Activated CD4-positive, CD25-positive, alpha-beta regulatory T cell (primary cell): ENCODE measurements around the gene PCP4L1.
"Not testable (repeated sequence)": the region's sequence is repeated elsewhere in the genome, so short reads cannot be mapped to it uniquely, and the experiment has no call there.

Source experiments
- DNase-seq, 4 experiments: peaks; one replicate each; lab custom pipeline; 2025; lab: John Stamatoyannopoulos, UW

PCP4L1 gene

DNA sequence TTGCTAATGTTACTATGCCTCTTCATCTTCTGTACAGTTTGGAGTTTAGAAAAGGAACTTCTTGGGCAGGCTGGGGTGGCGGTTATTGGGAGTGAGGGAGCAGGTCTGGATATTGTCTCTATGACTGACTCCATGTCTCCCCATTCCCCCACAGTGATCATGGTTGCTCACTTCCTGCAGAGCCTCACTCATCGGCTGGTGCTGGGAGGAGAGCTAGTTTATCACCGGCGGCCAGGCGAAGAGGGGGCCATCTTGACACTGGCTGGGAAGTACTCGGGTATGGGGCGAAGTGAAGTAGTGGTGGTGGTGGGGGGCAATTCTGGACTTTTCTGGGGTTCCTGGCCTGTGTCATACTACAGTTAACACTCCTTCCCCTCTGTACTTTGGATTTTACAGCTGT is 30.5 kb upstream of the PCP4L1 start:
- no peak for DNase-seq

DNA sequence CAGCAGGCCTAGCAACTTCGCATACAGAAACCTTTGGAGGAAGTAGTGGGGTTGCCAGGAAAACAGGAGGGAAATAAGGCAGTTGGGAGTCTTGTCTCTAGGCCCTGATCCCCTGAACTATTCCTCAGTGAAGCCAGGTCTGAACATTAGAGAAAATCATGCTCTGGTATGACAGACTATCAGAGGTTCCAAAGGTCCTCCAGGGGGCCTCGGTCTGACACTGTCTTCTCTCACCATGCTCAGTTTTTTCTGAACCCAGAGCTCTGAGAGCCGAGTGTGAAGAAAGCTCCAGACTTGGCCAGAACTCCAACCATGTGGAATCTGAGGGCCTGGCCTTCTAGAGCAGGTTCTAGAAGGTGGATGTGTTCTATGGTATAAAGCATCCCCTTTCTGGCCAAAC is 28.6 kb upstream of the PCP4L1 start:
- DNase-seq = no peak

DNA sequence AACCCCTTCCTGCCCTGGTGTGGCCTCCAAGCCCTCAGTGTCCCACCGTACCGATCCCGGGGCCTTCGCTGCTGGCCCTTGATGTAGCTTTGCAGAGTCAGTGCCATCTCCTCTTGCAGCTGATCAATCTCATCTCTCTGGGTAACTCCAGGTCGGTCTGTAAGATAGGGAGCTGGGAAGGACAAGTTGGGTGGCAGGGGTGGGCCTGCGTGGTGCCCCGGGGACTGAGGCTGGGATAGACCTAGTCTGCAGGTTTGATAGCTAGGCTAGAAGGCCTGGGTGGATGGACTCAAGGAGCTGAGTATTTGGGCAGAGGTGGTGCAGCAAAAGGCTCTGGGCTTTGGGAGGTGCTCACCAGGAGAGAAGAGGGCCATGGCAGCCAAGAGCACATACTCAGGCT is 27.8 kb upstream of the PCP4L1 start:
- no peak for DNase-seq

DNA sequence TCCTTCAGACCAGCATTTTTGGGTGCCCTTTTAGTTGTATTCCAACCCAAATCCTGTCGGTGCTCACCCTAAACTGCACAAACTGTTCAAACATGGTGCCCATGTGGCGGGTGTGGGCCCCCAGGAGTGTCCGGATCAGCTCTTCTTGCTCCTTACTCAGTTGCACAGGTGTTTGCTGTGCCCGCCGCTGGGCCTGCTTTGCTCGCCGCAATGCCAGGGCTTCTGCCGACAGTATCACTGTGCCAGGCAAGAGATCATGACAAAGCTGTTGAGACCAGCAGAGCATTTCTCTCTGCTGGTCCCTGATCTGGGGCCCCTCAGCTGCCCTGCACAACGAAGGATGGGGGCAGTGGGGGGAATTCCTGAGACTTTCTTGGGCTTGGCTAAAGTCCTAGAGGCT is 25.4 kb upstream of the PCP4L1 start:
- no peak for DNase-seq

DNA sequence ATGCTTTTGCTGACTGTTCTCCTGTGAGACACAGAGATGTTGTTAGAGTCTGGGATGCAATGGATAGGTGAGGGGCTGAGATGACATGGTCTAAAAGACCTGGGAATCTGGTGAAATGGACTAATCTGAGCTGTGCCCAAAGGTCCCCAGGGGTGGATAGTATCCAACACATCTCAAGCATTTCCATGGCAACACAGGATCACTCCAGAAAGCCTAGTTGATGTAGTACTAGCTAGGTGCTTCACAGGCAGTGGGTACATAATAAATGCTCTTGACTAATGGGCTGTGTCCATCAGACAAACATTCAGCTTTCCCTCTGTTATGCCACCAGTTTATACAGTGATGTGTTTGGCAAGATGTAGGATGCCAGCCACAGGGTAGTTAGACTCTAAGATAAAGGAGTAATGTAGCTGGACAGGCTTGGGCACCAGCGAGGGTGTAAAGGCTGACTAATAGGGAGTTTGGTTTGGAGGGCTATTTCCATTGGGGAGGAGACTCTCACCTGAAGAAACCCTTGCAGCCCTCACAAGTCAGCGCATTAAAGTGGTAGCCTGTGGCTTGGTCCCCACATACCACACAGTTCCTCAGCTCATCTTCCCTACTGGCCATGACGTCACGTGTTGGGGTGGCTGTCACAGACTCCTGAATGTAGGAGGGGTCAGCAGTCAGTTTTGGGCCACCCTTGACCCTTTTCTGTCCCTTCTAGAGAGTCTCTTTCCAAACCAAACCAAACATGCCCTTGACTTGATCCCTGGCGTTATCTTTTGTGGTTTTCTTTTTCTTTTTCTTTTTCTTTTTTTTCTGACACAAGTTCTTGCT is 22.4 kb upstream of the PCP4L1 start:
- DNase-seq = no peak

DNA sequence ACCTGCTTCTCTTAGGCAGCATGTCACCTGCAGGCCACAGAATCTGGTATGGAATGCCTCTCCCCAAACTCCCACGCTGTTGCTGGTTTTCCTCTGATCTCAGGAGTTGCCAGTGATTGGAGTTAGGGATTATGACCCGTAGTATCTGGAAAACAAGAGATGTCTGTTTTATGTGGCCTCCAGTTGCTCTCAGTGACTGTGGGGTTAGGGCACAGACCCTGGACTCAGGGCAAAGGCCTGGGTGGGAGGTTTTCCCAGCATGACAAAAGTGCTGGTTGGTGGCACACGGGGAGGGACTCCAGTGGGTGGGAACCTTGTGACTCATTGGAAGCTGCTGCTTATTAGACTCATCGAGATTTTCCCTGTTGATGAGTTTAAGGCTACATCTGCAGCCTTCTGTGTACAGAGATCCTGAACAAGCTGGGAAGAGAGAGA is 20.5 kb upstream of the PCP4L1 start, which contains the start of gene NR1I3:
Gene NR1I3 (minus strand): TSS at position 165 of the 435 bp plus-strand sequence. CDS start 1,638 bp downstream, outside the sequence.
- DNase-seq = no peak

DNA sequence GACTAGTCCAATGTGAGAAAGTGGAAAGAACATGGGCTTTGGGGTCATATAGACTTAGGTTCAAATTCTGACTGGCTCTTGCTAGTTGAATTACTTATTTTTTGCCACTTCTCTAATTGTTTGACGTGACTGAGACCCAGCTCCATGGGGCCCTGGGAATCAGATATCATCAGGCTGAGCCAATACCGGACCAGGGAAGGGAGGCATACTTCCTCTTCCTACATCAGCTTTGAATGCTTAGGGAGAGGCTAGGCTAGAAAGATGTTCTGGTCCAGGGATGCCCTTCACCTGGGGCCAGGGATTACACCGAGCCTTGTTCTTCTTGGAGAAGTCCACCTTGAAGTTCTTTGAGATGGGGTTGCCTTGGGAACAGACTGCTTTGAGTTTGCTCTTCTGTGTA is 16.9 kb upstream of the PCP4L1 start:
- no peak for DNase-seq

DNA sequence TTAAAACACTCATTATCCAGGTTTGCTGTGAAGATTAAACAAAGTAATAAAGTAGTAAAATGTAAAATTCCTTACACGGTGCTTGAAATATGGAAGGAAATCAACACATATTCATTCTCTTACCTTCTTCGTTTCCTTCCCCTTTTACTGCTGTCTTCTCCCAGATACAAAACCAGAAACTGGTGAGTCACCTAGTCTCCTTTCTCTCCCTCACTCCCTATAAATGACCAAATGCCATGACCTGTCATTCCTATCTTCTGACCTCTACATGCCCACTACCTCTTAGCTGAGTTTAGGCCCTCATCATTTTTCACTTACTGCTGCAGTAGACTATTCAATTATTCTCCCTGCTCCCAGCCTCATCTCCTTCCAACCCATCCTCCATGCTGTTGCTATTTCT is 16.2 kb upstream of the PCP4L1 start:
- DNase-seq = no peak

DNA sequence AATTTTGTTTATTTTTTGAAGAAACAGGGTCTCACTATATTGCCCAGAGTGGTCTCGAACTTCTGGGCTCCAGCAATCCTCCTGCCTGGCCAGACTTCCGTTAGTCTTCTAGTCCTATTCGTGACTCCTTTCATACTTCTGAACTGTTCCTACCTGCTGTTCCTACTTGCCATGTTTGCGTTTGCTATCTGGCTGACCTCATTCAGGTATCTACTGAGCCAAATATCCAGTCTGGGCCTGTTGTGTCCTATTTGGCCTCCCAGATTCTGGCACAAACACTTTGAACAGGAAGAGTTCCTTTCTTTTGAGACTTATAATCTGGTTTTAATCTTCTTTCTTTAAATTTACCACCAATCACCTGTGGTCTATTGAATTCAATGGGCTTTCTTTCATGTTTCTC is 13.7 kb upstream of the PCP4L1 start:
- DNase-seq = no peak

DNA sequence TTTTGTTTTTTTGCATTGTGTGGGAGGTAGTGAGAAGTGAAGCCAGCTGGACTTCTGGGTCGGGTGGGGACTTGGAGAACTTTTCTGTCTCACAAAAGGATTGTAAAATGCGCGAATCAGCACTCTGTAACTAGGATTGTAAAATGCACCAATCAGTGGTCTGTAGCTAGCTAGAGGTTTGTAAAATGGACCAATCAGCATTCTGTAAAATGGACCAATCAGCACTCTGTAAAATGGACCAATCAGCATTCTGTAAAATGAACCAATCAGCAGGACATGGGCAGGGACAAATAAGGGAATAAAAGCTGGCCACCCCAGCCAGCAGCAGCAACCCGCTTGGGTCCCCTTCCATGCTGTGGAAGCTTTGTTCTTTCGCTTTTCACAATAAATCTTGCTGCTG is 8.4 kb upstream of the PCP4L1 start:
- DNase-seq = not testable (repeated sequence)

DNA sequence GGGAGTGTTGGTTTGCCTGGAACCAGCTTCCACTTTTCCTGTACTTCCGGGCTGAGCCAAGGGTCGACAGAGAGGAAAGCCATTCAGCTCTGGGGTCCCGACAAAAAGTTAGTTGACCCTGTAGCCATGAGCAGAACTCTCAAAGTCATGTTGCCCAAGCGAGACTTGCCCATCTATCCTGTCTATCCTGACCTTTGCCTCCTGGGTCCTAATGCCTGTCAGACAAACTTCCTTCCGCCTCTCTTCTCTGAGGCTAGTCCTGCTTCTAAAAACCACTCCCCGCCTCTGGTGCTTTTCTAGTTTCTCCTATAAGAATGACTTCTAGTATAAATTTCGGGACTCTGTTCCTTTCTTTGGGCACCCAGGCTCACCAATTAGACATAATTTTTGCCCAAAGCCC is 7.7 kb upstream of the PCP4L1 start:
- no peak for DNase-seq

DNA sequence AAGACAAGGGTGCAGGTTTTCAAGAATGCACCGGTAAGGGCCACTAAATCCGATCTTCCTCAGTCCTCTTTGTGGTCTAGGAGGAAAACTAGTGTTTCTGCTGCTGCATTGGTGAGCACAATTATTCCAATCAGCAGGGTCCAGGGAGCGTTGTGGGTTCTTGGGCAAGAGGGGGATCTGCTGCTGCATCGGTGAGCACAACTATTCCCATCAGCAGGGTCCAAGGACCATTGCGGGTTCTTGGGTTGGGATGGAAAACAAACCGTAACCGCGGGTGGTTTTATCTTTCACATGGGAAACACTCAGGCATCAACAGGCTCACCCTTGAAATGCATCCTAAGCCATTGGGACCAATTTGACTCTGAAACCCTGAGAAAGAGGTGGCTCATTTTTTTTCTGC is 7.0 kb upstream of the PCP4L1 start:
- DNase-seq = no peak

DNA sequence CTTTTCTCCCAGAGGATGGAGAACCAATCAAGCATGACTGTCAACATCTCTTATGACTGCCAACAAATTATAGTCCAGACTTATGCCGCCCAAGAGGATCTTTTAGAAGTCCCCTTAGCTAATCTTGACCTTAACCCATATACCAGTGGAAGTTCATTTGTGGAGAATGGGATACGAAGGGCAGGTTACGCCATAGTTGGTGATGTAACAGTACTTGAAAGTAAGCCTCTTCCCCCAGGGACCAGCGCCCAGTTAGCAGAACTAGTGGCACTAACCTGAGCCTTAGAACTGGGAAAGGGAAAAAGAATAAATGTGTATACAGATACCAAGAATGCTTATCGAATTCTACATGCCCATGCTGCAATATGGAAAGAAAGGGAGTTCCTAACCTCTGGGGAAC is 3.2 kb upstream of the PCP4L1 start:
- DNase-seq = not testable (repeated sequence)

DNA sequence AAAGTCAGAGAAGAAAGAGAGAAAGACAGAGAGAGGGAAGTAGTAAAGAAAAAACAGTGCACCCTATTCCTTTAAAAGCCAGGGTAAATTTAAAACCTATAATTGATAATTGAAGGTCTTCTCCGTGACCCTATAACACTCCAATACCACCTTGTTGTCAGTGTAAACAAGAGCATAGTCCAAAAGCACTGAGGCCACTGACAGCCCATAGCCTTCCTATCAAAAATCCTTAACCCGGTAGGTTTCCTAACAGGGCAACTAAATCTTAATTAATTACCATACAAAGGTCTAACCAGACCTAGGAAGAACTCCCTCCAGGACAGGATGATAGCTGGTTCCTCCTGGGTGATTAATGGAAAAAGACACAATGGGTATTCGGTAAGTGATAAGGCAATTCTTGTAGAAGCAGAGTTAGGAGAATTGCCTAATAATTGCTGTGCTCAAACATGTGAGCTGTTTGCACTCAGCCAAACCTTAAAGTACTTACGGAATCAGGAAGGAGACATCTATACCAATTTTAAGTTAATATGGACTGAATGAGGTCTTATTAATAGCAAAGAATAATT is 2.5 kb upstream of the PCP4L1 start:
- not testable (repeated sequence) for DNase-seq

DNA sequence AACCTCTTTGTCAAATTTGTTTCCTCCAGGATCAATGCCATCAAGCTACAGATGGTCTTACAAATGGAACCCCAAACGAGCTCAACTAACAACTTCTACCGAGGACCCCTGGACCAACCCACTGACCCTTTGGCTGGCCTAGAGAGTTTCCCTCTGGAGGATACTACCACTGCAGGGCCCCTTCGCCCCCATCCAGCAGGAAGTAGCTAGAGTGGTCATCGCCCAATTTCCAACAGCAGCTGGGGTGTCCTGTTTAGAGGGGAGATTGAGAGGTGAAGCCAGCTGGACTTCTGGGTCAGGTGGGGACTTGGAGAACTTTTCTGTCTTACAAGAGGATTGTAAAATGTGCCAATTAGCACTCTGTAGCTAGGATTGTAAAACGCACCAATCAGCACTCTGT is 1.4 kb upstream of the PCP4L1 start:
- DNase-seq = peak in 1 of 4 experiments; percentile 3

DNA sequence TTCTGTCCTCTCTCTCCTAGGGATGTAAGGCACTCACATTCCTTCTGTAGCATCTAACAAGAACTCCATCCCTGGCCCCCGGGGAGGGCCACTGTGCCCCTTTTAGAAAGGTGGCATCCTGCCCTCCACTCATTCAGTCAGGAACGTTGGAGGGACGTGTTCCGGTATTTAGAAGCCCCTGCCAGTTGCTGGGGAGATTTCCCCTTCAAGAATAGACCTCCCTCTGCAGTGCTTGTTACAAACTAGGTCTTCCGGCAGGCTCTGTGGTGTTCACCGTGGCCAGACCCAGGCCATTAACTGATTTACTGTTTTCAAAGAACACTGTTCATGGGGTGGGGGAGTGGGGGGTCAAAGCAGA is 779 bp downstream of the PCP4L1 start:
- DNase-seq = no peak

DNA sequence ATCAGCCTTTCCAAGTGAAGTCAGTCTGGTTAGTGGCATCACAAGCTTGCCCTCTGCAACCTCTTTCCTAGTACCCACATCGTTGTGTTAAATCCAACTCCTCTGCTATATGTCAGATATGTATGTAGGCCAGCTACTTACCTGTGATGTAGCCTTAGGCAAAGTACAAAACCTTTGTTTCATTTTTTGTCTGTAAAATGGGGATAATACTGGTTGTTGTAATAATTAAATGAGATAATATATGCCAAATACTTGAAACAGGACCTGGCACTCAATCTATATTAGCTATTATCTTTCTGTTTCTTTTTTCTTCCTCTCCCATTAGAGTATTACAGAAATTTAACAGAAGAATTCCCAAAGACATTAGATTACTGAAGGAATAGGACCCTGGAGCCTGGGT is 1.2 kb downstream of the PCP4L1 start:
- DNase-seq = no peak

DNA sequence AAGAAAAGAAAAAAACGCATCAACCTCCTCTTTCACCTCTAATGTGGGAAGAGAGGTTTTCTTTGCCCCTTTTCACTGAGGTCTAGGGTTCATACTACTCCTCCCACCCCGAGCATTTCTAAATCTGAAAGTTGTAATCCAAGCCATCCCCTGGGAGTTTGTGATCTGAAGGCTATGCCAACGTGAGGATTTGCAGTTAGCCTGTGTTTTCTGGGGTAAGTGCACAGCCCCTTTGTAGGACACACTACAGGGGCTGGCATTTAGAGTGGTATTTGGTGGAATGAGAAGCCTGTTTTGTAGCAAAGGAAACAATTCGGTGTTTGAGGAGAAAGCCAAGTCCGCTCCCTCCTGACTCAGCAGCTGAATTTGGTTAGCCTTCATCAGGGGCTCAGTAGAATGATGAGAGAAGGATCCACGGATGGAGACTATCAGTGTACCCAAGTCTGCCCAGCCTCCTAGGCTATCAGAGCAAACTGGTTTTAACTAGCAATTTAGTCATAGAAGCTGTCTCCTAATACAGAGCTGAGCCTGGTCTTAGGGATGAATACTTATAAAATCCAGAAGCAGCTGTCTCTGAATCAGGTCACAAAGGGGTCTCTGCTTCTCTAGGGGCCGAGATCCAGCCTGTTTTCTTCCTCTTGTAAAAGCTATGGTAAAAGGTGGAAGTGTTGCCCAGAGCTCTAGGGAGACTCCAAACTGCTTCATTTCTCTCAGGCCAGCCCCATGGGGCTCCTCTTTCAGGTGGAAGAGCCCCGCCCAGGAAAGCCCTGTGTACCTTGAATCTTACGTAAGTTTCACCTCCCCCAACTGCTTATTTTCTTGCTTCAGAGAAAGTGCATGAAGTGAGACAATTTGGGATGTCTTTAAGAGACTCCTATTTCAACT is 2.1 kb downstream of the PCP4L1 start:
- DNase-seq = no peak

DNA sequence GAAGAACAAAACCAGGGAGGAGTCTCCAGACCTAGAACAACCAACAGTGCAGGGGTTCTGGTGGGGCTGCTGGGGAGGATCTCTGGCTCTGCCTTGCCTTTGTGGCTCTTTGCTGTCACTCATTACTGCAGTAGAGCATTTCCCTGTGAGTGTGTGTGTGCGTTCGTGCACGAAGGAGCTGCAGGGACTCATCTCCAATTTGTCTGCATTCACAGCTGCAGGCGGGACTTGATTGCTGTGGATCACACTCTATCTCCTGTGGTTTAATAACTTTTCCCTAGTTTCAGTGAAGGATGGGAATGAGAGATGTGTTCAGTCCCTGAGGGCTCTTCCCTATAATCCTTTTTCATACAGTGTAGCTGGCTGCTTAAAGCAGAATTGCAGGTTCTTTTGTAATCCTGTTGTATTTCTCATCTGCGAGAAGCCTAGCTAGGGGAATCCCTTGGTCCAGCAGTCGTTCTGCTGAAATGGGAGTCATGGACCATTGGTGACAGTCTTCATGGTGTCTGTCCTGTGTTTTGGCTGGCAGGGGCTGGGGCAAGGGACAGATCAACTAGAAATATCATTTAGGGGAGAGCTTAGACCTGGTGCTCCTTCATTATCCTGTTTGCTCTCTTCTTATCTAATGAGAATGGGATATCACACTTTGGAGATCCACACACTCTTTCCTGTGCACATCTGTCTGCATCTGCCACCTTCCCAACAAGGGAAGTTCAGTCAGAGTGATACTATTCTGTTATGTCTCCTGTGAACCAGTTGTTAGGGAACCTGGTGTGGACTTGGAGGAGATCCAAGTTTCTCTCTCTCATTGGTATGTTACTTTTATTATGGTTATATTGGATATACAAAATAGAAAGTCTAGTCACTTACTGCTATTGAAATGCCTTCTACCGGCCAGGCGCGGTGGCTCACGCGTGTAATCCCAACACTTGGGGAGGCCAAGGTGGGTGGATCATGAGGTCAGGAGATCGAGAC is 3.0 kb downstream of the PCP4L1 start:
- no peak for DNase-seq

DNA sequence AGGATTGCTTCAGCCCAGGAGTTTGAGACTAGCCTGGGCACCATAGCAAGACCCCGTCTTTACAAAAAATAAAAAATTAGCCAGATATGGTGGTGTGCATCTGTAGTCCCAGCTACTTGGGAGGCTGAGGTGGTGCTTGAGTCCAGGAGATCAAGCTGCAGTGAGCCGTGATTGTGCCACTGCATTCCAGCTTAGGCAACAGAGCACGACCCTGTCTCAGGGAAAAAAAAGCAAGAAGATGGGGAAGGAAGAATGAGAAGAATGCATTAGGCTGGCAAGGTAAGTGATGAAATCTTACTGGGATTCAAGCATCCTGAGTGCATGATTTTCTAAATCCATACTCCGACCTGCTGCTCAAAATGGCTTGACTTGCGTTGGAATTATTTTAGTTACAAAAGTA is 6.8 kb downstream of the PCP4L1 start:
- no peak for DNase-seq

DNA sequence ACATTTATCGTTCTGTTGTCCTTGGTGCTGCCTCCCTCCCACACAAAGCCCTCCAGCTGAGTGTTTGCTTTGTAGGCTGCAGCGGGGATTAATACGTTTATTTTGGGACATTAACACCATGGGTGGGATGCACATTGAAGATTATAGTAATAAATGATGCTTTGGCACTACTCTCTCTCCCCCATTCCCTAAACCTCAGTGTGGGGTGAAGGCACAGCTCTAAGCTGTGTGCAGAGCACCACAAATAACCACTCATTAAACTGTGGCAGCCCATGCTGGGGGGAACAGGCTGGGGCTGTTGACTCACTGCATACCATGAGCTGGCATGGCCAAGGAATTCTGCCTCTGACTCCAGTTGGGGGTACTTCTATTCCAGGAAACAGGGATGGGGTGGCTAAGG is 7.7 kb downstream of the PCP4L1 start:
- no peak for DNase-seq

DNA sequence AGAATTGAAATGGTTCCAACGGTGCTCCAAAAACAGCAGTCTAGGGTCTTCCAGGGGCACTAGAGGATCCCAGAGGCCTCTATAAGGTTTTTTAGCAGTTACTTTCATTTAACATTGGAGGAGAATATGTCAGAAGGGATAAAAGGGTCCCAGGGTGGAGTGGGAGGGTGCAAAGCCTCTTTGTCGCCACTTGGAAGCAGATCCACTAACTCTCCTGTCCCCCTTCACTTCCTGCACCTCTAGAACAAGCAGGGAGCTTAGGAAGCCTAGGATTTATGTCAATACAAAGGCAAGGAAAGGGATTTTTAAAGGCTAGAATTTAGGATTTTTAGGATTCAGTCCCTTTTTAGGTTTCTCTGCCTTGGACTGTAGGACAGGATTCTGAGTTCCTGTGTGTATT is 8.3 kb downstream of the PCP4L1 start:
- DNase-seq = no peak
